ENCODE results near the gene SH3GL2.

Gene SH3GL2

DNA sequence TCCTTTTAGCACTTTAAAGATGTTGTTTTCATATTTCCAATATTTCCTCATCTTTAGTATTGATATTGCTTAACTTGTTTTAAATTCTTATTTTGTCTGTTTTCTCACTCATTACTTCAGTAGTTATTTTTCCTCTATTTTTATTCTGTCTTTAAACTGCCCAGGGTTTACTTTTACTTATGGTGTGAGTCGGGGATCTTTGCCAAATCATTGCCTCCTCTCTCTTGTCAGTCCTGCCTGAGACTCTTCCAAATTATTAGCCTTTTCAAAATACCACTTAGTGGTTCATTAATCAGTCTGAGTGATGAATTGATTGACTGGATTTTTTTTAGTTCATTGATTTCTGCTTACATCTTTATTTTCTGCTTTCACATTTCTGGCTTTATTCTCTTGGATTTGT is 72.9 kb downstream of the SH3GL2 start:
- no peak for DNase-seq
- intact Hi-C loops (cut with DNase I): no loop called here

DNA sequence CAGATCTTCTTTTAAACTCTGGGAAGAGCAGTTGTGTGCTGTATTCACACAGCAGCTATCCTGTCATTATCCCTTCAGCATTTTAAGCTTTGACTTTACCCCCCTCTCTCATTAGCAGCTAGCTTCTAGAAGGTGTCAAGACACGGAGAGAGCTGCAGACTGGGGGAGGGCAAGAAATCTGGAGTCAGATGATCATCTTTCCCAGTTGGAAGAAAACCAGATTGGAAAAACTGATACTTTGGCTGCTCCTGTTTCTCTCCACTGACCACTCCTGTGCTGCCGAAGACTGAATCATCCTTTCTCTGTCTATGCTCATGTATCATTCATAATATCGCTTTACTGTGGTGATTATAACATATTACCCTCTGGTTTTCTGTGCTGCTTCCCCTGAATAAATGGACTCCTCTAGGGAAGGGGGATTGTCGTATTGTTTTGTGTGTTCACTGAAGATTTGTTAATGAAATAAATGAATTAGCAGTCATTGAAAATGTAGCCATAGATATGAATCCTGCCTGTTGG is 75.1 kb downstream of the SH3GL2 start:
- DNase-seq: no peak
- intact Hi-C loops (cut with DNase I): no loop called here

DNA sequence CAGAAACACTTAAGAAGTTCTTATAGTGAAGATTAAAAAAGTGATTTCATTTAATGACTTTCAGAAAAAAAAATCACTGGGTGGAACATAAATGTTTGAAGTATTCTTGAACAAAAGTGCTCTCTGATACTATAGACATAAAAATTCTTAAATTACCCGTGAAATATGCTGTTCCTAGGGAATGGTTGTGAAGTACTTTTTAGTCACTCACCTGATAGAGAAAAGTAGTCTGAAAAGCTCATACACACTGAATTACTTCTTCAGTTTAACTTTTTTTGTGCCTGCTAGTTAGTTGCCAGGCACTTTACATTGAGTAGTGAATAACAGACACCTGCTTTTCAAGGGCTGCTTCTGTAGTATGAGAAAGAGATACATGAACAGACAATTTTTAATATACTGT is 78.0 kb downstream of the SH3GL2 start:
- DNase-seq: no peak
- intact Hi-C loops (cut with DNase I): no loop called here

DNA sequence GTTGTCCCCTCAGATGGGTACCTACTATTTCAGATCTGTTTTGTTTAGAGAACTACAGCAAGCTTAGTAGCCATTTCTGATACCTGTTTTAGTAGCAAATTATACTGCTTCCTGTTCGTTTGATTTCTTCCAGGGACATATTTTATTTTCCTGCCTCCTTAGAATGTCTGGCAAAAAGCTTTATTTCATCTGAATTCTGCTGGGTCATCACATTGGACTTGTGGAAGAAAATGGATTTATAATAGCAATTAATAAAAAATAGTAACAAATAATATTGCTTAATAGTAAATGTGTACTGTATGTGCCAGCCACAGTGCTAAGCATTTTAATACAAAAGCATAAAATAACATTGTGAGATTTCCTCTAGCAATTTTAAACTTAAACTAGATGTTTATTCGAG is 79.4 kb downstream of the SH3GL2 start:
- intact Hi-C loops (cut with DNase I): no loop called here
- no peak for DNase-seq

DNA sequence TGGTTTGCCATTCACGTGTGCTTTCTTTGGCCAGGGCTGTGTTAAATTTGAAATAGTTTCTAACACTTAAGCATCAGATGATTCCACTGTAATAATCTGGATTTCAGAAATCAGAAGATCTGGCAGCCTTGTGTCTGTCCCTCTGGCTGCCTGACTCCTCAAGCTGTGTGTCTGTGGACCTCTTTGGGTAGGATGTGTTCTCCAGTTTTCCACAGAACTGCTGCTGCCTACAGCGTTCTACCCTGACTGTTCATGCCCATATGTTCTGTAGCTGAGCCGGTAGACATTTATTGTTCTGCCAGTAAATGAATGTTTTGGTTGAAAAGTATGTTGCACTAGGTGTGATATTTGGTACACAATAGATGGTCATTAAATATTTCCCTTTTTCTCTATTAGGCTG is 81.3 kb downstream of the SH3GL2 start:
- DNase-seq: peak in 1 of 10 donors; percentile 70
- intact Hi-C loops (cut with DNase I): no loop called here

DNA sequence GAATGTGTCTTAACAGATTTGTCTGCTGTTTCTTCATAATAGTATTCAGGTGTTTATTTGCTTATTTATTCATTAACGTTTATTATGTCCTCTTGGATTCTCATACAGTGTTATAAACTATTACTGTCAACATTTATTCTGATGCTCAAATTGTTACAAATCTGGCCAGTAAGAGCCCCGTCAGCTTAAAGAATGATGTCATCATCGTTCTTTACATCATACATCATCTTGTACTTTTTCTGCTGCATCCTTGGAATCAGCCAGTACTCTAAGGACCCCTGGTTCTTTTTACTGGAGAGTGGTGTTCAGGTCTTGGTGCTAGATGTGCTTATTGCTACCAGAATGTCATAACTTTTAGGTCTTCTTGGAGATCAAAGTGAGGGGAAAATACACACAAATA is 86.6 kb downstream of the SH3GL2 start:
- DNase-seq: no peak
- intact Hi-C loops (cut with DNase I): no loop called here

DNA sequence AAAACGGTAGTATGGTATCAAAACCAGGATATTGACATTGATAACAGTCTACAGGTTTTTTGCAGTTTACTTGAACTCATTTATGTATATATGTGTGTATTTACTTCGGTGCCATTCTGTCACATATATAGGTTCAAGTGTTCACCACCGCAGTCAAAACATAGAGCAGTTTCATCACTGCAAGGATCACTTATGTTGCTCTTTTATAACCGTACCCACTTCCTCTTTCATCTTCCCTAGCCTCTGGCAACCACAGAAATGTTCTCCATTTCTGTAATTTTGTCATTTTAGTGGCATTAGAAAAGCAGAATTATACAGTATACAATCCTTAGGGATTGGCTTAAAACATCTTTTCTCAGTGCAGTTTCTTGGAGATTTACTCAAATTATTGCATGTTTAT is 90.3 kb downstream of the SH3GL2 start:
- intact Hi-C loops (cut with DNase I): no loop called here
- DNase-seq: no peak

DNA sequence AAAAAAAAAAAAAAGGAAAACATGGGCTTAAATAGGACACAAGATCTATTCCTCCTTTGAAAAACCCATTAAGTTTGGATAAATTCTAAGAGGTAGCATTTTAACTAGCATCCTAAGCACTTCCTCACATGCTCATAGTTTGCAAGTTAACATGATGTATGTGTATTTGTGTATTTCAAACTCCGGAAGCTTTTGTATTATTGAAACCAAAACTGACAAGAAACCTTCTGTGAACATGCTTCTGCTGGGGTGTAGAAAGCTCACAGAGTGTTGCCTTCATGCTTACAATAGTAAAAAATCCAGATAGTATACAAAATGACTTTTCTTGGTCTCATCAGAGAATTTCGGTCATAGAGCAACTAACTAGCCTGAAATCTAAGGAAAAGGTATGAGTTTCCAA is 103.8 kb downstream of the SH3GL2 start:
- intact Hi-C loops (cut with DNase I): no loop called here
- DNase-seq: no peak

DNA sequence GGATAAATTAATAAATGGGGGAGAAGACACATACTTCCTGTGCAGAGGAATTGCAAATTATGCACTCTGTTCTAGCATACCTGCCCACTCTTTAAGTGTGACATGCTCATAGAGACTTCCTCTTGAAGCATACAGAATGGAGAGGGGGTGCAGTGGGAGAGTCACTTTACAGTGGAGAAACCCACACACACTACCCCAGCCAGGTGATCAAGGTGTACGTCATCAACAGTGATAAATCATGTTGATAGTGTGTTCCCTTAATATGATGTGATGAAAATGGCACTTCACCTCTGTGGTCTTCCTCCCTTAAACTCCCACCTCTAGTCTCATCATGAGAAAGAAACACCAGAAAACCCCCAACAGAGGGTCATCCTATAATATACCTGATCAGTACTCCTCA is 110.0 kb downstream of the SH3GL2 start:
- intact Hi-C loops (cut with DNase I): no loop called here
- no peak for DNase-seq

DNA sequence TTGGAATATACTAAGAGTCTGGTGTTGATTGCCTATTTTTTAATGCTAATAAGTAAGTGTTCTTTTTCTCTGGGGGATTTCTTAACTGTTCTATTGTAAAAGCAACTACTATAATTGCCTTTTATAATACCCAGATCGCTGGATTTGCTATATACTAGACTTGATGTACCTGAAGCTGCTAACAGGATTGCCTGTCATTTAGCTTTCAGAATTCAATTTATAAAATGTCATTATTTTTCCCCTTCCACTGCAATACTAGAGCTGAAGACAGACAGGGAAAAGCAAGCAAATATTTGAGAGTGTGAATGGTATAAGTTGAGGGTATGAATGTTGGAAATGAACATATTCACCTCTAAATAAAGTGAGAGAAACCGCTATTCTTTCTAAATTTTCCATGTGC is 115.5 kb downstream of the SH3GL2 start:
- intact Hi-C loops (cut with DNase I): no loop called here
- DNase-seq: no peak

DNA sequence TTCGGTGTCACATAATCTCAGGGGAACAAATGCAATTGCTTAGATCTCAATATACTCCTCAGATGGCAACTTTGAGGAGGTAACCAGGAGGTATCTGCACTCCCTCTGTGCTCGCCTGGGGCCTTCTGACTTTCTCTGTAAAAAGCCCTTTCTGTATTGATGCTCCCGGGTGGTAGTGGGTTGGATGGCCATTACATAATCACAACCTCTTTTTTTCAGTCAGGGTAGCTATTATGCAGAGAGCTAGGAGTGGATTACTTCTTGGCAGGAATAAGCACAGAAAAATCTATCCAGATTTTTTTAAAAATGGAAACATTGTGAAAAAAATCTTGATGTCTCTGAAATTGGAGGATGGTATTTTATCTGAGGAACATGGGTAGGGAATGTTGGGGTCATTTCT is 116.6 kb downstream of the SH3GL2 start:
- intact Hi-C loops (cut with DNase I): no loop called here
- no peak for DNase-seq

DNA sequence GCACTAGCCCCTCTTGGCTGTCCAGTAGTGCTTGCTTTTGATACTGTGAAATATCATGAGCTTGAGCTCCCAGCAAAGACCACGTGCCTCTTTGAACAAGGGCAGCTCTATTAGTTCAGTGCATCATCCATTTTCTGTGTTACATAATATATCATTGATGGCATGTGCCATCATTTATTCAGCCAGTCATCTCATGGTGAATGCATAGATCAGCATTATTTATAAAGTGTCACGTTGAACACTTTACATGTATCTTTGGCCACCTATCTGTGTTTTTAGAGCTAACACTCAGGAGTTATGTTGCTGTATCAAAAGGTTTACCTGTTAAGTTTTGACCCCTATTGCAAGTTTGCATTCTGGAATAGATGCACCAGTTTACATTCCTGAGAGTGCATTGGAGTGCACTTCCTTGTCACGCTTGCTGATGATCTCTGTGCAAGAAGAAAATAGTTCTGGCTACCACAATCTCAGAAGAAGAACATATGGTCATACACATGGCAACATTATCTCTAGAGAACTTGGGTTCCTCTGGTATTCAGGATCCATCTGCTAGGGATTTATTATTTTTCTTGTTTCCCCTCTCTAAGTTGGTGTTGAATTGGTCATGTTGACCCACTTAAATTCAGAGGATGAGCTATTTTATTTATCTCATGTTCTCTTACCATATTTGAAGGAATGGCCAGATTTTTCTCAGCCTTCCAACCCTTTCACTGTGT is 120.9 kb downstream of the SH3GL2 start:
- DNase-seq: no peak
- intact Hi-C loops (cut with DNase I): no loop called here

DNA sequence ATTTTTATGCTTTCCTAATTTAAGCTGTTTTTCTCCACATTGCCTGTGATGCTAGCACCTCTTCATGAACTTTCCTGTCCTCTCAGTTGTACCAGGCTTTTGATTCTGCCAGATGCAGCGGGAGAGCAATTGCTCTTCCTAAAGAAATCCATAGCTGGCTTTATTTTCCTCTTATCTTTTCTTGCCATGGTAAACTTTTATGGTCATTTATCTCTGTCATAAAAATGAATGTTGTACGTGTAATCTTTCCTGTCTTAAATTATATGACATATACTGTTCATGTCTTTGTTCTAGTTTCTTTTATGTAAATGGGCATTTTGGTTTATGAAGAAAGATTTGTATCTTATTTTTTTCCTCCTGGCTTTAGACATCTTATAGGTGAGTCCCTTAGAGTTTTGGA is 127.5 kb downstream of the SH3GL2 start:
- DNase-seq: no peak
- intact Hi-C loops (cut with DNase I): no loop called here

DNA sequence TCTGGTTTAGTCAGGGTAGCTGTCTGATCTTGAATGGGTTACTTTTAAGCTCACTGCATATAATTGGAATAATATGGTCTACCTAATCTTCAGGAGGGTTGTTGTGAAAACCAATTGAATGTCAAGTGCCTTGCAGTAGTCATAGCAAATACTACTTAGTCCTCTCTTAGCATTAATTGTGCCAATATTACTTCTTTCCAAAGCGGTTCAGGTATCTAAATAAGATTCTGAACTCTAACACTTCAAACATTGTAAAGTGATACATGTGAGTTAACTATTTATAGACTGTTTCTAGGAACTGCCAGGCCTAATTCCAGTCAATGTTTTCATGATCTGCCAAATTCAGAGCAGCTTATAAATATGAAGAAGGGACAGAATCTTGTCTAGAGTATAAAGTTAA is 140.2 kb downstream of the SH3GL2 start:
- intact Hi-C loops (cut with DNase I): no loop called here
- no peak for DNase-seq

DNA sequence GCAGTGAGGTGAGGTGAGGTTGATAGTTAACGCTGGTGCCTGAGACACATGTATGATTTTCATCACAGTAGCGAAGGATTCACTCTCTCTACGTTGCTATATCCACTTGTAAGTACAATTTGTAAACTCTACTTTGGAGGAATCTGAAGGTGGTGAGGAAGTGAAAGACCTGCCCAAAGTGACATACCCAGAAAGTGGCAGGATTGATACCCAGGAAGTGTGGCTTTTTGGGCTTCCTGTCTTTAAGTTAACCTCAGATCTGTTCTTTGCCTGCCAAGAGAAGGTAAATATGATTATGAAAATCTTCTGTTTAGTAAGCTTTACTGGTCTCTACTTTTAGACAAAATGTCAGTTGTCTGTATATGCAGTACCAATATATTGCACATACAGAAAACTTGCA is 143.1 kb downstream of the SH3GL2 start:
- intact Hi-C loops (cut with DNase I): no loop called here
- no peak for DNase-seq

DNA sequence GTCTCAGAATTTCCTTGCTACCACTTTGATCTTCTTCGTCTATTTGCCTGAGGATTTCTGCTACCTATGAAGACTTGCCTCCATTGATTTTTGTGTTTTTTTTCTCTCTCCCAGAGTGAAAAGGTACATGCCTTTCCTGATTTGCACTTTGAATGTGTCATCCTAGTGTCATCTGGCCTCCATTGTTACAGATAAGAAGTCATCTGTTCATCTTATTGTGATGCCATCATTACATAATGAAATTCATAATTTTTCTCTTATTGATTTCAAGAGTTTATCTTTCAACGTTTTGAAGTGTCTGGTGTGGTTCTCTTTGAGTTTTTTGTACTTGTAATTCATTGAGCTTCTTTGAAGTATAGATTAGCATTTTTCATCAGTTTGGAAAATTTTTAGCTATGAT is 144.8 kb downstream of the SH3GL2 start:
- intact Hi-C loops (cut with DNase I): no loop called here

DNA sequence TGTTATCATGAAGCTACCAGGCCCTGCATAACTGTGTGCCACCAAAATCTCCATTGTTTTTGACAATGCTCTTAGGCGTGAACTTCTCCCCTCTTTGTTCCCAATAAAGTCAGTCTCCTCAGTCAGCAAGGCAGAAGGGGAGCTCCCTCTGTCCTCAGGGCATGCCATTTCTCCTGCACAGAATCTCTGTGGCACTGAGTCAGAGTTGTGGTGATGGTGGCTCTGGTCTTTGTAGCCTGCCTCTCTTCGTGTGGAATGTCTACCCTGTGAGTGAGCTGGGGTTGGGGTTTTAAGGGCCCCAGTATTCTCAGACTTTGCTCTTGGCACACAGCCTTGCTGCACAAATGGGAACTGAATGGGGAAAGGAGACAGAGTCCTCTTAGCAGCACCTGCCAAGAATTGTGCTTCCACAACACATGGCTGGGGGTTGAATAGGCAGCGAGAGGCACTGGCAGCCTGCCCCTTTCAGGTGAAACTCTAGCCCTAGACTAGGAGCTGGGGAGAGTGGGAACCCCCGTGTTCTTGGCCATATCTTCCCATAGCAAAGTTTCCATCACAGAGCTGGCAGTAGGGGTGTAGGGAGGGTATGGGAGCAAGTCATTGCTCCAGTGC is 146.6 kb downstream of the SH3GL2 start:
- no peak for DNase-seq
- intact Hi-C loops (cut with DNase I): no loop called here

More for the DNA sequence above, 144.8 kb downstream of the SH3GL2 start:
- no peak for DNase-seq

DNA sequence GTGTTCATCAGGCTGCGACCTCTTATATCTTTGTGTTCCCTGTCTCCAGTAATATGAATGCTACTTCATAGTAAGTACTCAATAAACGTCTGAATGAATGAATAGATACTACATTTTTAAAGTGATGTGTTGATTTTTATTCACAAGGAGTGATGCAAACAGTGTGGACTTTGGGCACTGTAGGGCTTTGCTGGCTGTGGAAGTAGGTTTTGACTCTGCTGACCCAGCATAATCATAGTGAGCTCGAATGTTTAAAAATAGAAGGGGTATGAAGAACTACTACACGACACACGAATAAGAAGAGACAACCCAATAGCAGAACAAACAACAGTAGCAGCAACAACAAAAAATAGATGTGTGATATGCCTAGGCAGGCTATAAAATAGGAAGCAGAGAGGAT is 147.4 kb downstream of the SH3GL2 start:
- intact Hi-C loops (cut with DNase I): no loop called here
- DNase-seq: no peak

DNA sequence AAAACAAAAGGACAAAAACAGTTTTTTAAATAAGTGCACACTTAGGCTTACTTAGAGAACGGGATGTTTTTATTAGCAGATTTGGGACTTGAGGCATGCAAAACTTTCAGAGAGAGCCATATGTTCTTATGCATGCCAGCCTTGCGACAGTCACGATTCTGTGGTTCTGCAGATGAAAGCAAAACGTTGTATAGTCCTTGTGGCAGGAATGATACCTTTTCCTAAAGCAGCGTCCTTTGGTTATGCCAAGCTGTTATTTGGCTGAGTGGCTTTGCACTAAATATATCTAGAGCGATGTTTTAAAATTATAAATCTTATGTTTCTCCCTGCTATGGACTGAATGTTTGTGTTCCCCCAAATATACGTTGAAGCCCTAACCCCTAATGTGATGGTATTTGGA is 152.0 kb downstream of the SH3GL2 start:
- no peak for DNase-seq
- intact Hi-C loops (cut with DNase I): no loop called here

DNA sequence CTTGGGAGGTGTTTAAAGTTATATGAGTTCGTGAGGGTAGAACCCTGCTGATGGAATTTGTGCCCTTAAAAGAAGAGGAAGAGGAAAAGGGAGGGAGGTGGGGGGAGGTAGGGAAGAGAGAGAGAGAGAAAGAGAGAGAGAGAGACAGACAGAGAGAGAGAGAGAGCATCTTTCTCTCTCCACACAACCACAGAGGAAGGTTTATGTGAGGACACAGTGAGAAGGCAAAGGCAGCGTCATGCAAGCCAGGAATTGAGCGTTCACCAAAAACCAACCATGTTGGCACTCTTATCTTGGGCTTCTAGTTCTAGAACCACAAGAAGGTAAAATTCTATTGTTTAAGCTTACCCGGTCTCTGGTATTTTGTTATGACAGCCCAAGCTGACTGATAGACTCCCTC is 152.4 kb downstream of the SH3GL2 start:
- intact Hi-C loops (cut with DNase I): no loop called here
- peak in 1 of 10 donors; percentile 52 for DNase-seq

DNA sequence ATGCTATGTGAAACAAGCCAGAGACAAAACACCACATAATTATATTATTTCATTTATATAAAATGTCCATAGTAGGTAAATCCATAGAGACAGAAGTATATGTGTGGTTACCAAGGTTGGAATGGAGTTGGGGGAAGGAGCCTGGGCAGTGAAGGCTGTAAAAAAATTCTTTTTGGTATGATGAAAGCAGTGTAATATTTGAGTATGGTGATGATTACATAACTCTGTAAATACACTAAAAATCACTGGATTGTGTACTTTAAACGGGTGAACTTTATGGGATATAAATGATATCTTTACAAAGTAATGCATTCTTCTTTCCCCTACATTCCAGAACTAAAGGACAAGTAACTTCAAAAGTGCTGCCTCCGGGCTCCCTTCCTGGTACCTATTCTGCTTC is 155.8 kb downstream of the SH3GL2 start:
- intact Hi-C loops (cut with DNase I): no loop called here
- DNase-seq: no peak

DNA sequence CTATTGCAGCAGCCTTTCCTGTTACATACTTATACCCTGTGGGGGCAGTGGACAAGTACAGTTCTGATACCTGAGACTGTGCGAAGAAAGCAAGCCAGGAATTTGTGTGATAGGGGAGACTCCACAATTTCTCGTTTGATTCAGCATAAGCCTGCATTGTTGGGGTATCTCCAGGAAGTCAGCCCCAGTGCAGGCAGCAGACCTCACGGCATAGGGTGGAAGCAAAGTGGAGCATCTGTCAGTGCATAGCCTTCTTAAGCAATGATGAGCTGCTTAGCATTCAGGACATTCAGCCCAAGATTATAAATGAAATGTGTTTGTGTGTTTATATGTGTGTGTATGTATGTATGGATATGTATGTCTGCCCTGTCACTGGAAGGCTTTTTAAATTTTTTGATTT is 157.0 kb downstream of the SH3GL2 start:
- intact Hi-C loops (cut with DNase I): no loop called here
- DNase-seq: no peak

DNA sequence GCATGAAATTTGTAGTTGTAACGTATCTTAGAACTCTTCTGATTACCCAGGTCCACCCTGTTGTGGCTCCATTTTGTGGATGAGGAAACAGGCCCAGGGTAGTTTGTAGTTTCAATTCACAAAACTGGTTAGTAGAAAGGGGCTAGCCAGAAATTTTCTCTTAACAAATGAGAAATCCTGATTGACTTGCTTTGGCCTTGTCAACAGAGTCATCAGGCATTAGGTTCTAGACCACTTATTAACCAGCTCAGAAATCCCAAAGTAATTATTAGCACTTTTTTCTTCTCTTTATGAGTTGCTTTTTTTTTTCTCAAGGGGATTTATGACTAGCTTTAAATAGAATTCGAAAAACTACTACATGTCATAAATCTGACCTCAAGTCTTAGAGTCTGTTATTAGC is 160.2 kb downstream of the SH3GL2 start:
- intact Hi-C loops (cut with DNase I): no loop called here
- no peak for DNase-seq
